Measurements from ENCODE around the gene DAGLB. TPM values are rescaled to one million over a fixed set of nuclear protein-coding genes. Genes with fewer than 3 reads are reported as not detected.

The DAGLB gene
- polyA plus RNA-seq, 3 donors = 15.2 to 47.0 (median 16.4) TPM

DNA sequence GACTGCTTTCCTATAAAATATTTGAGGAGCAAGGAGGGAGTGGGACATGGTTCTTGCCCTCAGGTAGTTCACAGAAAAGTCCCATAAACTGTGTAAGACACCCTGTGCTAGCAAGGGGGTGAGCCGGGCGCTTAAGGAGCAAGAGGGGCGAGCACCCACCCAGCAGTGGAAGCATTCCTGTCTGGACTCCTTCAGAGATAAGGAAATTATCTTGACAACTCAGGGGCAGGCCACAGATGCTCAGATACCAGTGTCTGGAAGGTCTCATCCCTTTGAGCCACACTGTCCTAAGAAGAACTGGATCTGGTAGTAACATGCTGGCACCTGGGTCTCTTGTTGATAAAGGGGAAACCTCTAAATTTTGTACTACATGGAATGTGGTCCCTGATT is 54.1 kb downstream of the DAGLB start:
- H3K36me3 Mint-ChIP-seq = peaks cover 54 to 72% of the 10 kb centered on the region in 2 donors
- Histone ChIP-seq H3K4me1 (ENCODE audit: control insufficient read depth in 1 of 2, insufficient read depth in 2 of 2, low read length in 2 of 2) (peaks cover 57 to 61% of the 10 kb centered on the region in 2 donors), H3K36me3 (replicated peaks in 1 of 2; ENCODE audit: control insufficient read depth in 1 of 2, insufficient read depth in 2 of 2, low read length in 2 of 2) (peaks cover 54 to 55% of the 10 kb centered on the region in 2 donors), H4K20me1 (ENCODE audit: insufficient read depth, low read length) (peaks cover 100% of the 10 kb centered on the region), H3K79me2 (ENCODE audit: insufficient read depth, low read length) (peaks cover 100% of the 10 kb centered on the region), H2AFZ (ENCODE audit: insufficient read depth, low read depth, low read length, poor library complexity, severe bottlenecking) (no peak overlapping the region), H3K4me3 (replicated peaks in 1 of 3; ENCODE audit: low read depth in 2 of 3, low read length in 3 of 3) (peak overlapping the region in 1 of 3 experiments; percentile 45), H3K27me3 (ENCODE audit: control insufficient read depth in 2 of 2, insufficient read depth in 2 of 2, low read length in 2 of 2) (no peaks in the 10 kb centered on the region), H3K4me2 (replicated peaks; ENCODE audit: extremely low read depth, low read length, poor library complexity, severe bottlenecking) (peak overlapping the region; percentile 48), H3K27ac (ENCODE audit: low read depth in 1 of 2, low read length in 2 of 2) (peak overlapping the region; percentile 87 to 88), H3K9ac (ENCODE audit: insufficient read depth, low read length, poor library complexity, severe bottlenecking) (peak overlapping the region; percentile 34), H3K9me3 (replicated peaks in 1 of 2; ENCODE audit: control insufficient read depth in 1 of 2, insufficient read depth in 1 of 2, low read length in 2 of 2) (no peaks in the 10 kb centered on the region)
- TF ChIP-seq CTCF (IDR thresholded peaks at IDR 0.05) = no peak
- peaks cover 0 to 1% (median 0%) of the 10 kb centered on the region in 3 donors for H3K27me3 Mint-ChIP-seq (ENCODE audit: low read depth in 3 of 3)
- no peaks in the 10 kb centered on the region for H3K9me3 Mint-ChIP-seq
- peak overlapping the region in 1 of 2 donors; percentile 60 for H3K4me3 Mint-ChIP-seq
- intact Hi-C loops (cut with micrococcal nuclease) = loop anchor here in 1 of 2 donors (5.0 kb wide), 1 partner anchor 44 kb away; no protein-coding TSS in a partner anchor
- 90% methylated on average over 3 of the region's 3 CpGs for whole genome bisulfite sequencing (ENCODE audit: insufficient coverage)
- peak overlapping the region; percentile 90 to 99 (median 95) for H3K27ac Mint-ChIP-seq
- peaks cover 57% of the 10 kb centered on the region for H3K4me1 Mint-ChIP-seq
- no peak for DNase-seq

- peak overlapping the region in 1 of 3 experiments; percentile 45 for H3K4me3 ChIP-seq (replicated peaks in 1 of 3; ENCODE audit: low read depth in 2 of 3, low read length in 3 of 3)
Measured at GRCh38 chr7:6392712-6393666, 54.8 kb downstream of the DAGLB start.

More at GRCh38 chr7:6392712-6393666, 54.8 kb downstream of the DAGLB start:
- intact Hi-C loops (cut with micrococcal nuclease) = loop anchor here in 1 of 2 donors (5.0 kb wide), 1 partner anchor 44 kb away; no protein-coding TSS in a partner anchor
- 72% methylated on average over 9 of the region's 11 CpGs for WGBS (ENCODE audit: insufficient coverage)
- no peaks in the 10 kb centered on the region for H3K9me3 ChIP-seq (replicated peaks in 1 of 2; ENCODE audit: control insufficient read depth in 1 of 2, insufficient read depth in 1 of 2, low read length in 2 of 2)
- H2AFZ ChIP-seq (ENCODE audit: insufficient read depth, low read depth, low read length, poor library complexity, severe bottlenecking) = no peak overlapping the region
- peak overlapping the region; percentile 87 to 88 for H3K27ac ChIP-seq (ENCODE audit: low read depth in 1 of 2, low read length in 2 of 2)
- H3K27me3 ChIP-seq (ENCODE audit: control insufficient read depth in 2 of 2, insufficient read depth in 2 of 2, low read length in 2 of 2) = no peaks in the 10 kb centered on the region
- H3K9ac ChIP-seq (ENCODE audit: insufficient read depth, low read length, poor library complexity, severe bottlenecking) = peak overlapping the region; percentile 50
- Mint-ChIP-seq H3K27ac (peak overlapping the region; percentile 90 to 99 (median 95)), H3K4me1 (peaks cover 56% of the 10 kb centered on the region), H3K4me3 (peak overlapping the region in 1 of 2 donors; percentile 60), H3K27me3 (ENCODE audit: low read depth in 3 of 3) (no peaks in the 10 kb centered on the region), H3K36me3 (peaks cover 54 to 72% of the 10 kb centered on the region in 2 donors), H3K9me3 (no peaks in the 10 kb centered on the region)
- peaks cover 54 to 55% of the 10 kb centered on the region in 2 donors for H3K36me3 ChIP-seq (replicated peaks in 1 of 2; ENCODE audit: control insufficient read depth in 1 of 2, insufficient read depth in 2 of 2, low read length in 2 of 2)
- H3K79me2 ChIP-seq (ENCODE audit: insufficient read depth, low read length) = peaks cover 100% of the 10 kb centered on the region
- peaks cover 56 to 58% of the 10 kb centered on the region in 2 donors for H3K4me1 ChIP-seq (ENCODE audit: control insufficient read depth in 1 of 2, insufficient read depth in 2 of 2, low read length in 2 of 2)
- peaks cover 100% of the 10 kb centered on the region for H4K20me1 ChIP-seq (ENCODE audit: insufficient read depth, low read length)
- no peak for TF ChIP-seq CTCF (IDR thresholded peaks at IDR 0.05)
- peak overlapping the region; percentile 48 for H3K4me2 ChIP-seq (replicated peaks; ENCODE audit: extremely low read depth, low read length, poor library complexity, severe bottlenecking)
- peak; percentile 90 to 96 (median 95) for DNase-seq

Measured in CD14-positive monocyte (primary cell).